HepG2 (cell line): ENCODE measurements around the gene CITED2. TPM values are rescaled to one million over a fixed set of nuclear protein-coding genes. Genes with fewer than 3 reads are reported as not detected.

ENCODE experiments used
- CCDC6 ChIP-seq: sonication (generic); formaldehyde crosslinking; IDR thresholded peaks from 2 replicates; pipeline ENCODE4 v1.8.1; 2022; ENCODE audit warnings: mild to moderate bottlenecking, missing genetic modification reagents, moderate library complexity
- EED ChIP-seq: sonication (generic); formaldehyde crosslinking; IDR thresholded peaks from 2 replicates; pipeline ENCODE4 v1.5.0; 2020; ENCODE audit warnings: mild to moderate bottlenecking, missing genetic modification reagents
- FOSL2 ChIP-seq: sonication (generic); formaldehyde crosslinking; IDR thresholded peaks from 2 replicates; pipeline ENCODE4 v1.4.0; 2020; ENCODE audit warnings: missing genetic modification reagents
- FOXC1 ChIP-seq: sonication (generic); formaldehyde crosslinking; IDR thresholded peaks from 2 replicates; pipeline ENCODE4 v1.8.0; 2022; ENCODE audit warnings: mild to moderate bottlenecking, missing genetic modification reagents, borderline replicate concordance
- HDAC6 ChIP-seq: fragments of 200-600 bp; sonication (generic); IDR thresholded peaks from 2 replicates; pipeline ENCODE4 v1.7.0; 2017; ENCODE audit warnings: mild to moderate bottlenecking, antibody characterized with exemption, low read length, low read depth
- KLF12 ChIP-seq: sonication (generic); formaldehyde crosslinking; IDR thresholded peaks from 2 replicates; pipeline ENCODE4 v1.4.0; 2020; ENCODE audit warnings: missing genetic modification reagents, borderline replicate concordance
- KMT2A ChIP-seq: sonication (generic); formaldehyde crosslinking; IDR thresholded peaks from 2 replicates; pipeline ENCODE4 v1.4.0; 2020; ENCODE audit warnings: missing genetic modification reagents
- MYC ChIP-seq: sonication (generic); formaldehyde crosslinking; IDR thresholded peaks from 2 replicates; pipeline ENCODE4 v1.9.0; 2021; ENCODE audit warnings: missing genetic modification reagents, borderline replicate concordance
- NCOA1 ChIP-seq: sonication (generic); formaldehyde crosslinking; IDR thresholded peaks from 2 replicates; pipeline ENCODE4 v1.9.0; 2021; ENCODE audit warnings: missing genetic modification reagents
- NR2F2 ChIP-seq: IDR thresholded peaks from 2 replicates; pipeline ENCODE4 v1.6.1; 2012; ENCODE audit warnings: low read depth, inconsistent platforms, borderline replicate concordance
- PRMT3 ChIP-seq: sonication (generic); formaldehyde crosslinking; IDR thresholded peaks from 2 replicates; pipeline ENCODE4 v1.8.1; 2022; ENCODE audit warnings: low read depth, mild to moderate bottlenecking, moderate library complexity, missing genetic modification reagents, borderline replicate concordance
- RARA ChIP-seq: IDR thresholded peaks from 2 replicates; pipeline ENCODE4 v1.6.1; 2016; ENCODE audit warnings: missing genetic modification reagents, missing compliant biosample characterization
- REXO4 ChIP-seq: sonication (generic); formaldehyde crosslinking; IDR thresholded peaks from 2 replicates; pipeline ENCODE4 v1.8.0; 2022; ENCODE audit warnings: missing genetic modification reagents, mild to moderate bottlenecking, borderline replicate concordance
- RFX1 ChIP-seq: fragments of 450-650 bp; IDR thresholded peaks from 2 replicates; pipeline ENCODE4 v1.6.1; 2017
- SIN3B ChIP-seq: fragments of 150-350 bp; IDR thresholded peaks from 2 replicates; pipeline ENCODE4 v1.6.1; 2014; ENCODE audit warnings: low read length
- SNRNP70 ChIP-seq: fragments of 200-400 bp; formaldehyde crosslinking; IDR thresholded peaks from 2 replicates; pipeline ENCODE4 v1.6.1; 2017; ENCODE audit warnings: mild to moderate bottlenecking, low read depth, low read length, moderate library complexity
- SRY ChIP-seq: sonication (generic); formaldehyde crosslinking; IDR thresholded peaks from 2 replicates; pipeline ENCODE4 v1.8.0; 2022; ENCODE audit warnings: mild to moderate bottlenecking, missing genetic modification reagents
- U2AF2 ChIP-seq: fragments of 200-400 bp; formaldehyde crosslinking; IDR thresholded peaks from 2 replicates; pipeline ENCODE4 v1.6.1; 2017; ENCODE audit warnings: low read depth, mild to moderate bottlenecking, low read length
- ZFP82 ChIP-seq: sonication (generic); formaldehyde crosslinking; IDR thresholded peaks from 2 replicates; pipeline ENCODE4 v1.5.1; 2020; ENCODE audit warnings: mild to moderate bottlenecking, missing genetic modification reagents, borderline replicate concordance
- ZNF234 ChIP-seq: sonication (generic); formaldehyde crosslinking; conservative IDR thresholded peaks from 2 replicates; pipeline ENCODE4 v1.5.1; 2020; ENCODE audit warnings: mild to moderate bottlenecking, missing genetic modification reagents
- ZNF652 ChIP-seq: IDR thresholded peaks from 2 replicates; pipeline ENCODE4 v1.6.1; 2016; ENCODE audit warnings: low read depth, borderline replicate concordance
- ZNF720 ChIP-seq: sonication (generic); formaldehyde crosslinking; IDR thresholded peaks from 2 replicates; pipeline ENCODE4 v1.4.0; 2020; ENCODE audit warnings: missing genetic modification reagents
- ZNF766 ChIP-seq: sonication (generic); formaldehyde crosslinking; IDR thresholded peaks from 2 replicates; pipeline ENCODE4 v1.5.0; 2020; ENCODE audit warnings: missing genetic modification reagents, borderline replicate concordance
- ZNF816 ChIP-seq: sonication (generic); formaldehyde crosslinking; IDR thresholded peaks from 2 replicates; pipeline ENCODE4 v1.8.0; 2022; ENCODE audit warnings: missing genetic modification reagents, mild to moderate bottlenecking, borderline replicate concordance
- ZSCAN25 ChIP-seq: sonication (generic); formaldehyde crosslinking; IDR thresholded peaks from 2 replicates; pipeline ENCODE4 v1.8.0; 2022; ENCODE audit warnings: mild to moderate bottlenecking, missing genetic modification reagents
- polyA plus RNA-seq, 8 experiments: library from polyadenylated mRNA; depleted of rRNA in 3 of 8; stranded (reverse) in 7 of 8; unstranded in 1 of 8; fragments of >200 nt; fragmentation: Illumina TruSeq in 4 of 8; extraction: Trizol in 4 of 8; gene quantifications; 2 replicates each; pipeline versions ENCODE4 v1.2.1 to v1.2.3, GENCODE V29; 2011 to 2016; ENCODE audit warnings: low read depth in 4 of 8, missing spikeins in 1 of 8, mixed read lengths in 1 of 8; ENCODE audit not compliant: insufficient read depth in 1 of 8
- total RNA-seq, 5 experiments: library from RNA; depleted of rRNA; stranded (reverse); fragments of >200 nt; fragmentation: Illumina TruSeq; extraction: Trizol; gene quantifications; 2 replicates each; pipeline ENCODE4 v1.2.3, GENCODE V29; 2016; ENCODE audit warnings: low read depth in 1 of 5
- TF ChIP-seq, protein P1 (sequence below): sonication (generic); formaldehyde crosslinking; IDR thresholded peaks from 2 replicates; pipeline ENCODE4 v1.4.0; 2020; ENCODE audit warnings: missing genetic modification reagents, borderline replicate concordance
- TF ChIP-seq, protein P2 (sequence below): sonication (generic); formaldehyde crosslinking; IDR thresholded peaks from 2 replicates; pipeline ENCODE4 v1.9.0; 2022; ENCODE audit warnings: low read depth, missing genetic modification reagents
- TF ChIP-seq, protein P3 (sequence below): sonication (generic); formaldehyde crosslinking; IDR thresholded peaks from 2 replicates; pipeline ENCODE4 v1.5.0; 2020; ENCODE audit warnings: missing genetic modification reagents, mild to moderate bottlenecking, borderline replicate concordance

The CITED2 gene
- total and polyA plus RNA-seq, 2 of the 13 experiments (the other 11 are each of a cell fraction or from before 2014, with no cell fraction given), result 17.6 to 57.2 TPM

DNA sequence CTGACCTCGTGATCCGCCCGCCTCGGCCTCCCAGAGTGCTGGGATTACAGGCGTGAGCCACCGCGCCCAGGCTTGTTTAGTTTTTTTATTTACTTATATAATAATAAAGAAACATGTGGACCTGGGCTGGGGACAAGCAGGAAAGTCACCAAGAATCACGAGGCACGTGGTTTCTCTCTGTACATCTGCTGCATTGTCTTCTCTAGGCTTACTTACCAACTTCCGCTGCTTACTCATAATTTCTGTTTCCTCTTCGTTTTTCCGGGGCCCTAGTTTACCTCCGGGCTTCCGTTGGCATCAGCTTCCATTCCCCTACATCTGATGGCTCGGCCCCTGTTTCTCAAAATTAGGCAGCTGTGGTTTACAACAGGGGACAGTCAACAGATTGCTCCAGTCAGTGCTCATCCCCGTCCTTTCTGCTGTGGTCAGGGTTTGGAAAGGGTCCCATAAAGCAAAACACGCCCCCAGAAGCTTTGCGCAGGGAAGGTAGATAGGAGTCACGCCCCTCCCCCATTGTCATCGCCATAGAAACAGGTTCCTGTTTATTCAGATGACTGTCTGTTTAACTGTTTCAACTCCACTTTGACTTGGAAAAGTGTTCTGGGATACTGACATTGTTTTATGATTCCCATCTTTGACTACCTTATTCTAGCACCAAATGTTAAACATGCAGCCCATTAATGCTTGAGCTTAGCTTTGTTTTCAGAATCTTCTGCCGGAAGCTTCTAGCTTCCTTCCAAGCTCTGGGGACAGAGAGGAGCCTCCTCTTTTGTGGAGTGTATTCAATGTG lies 50.7 kb downstream of the CITED2 start (continued):
- no peak for TF ChIP-seq REXO4 (CRISPR knock-in tag)
- TF ChIP-seq RFX1, result peak; percentile 10; the same call in 1 of the 2 replicates
- TF ChIP-seq HDAC6, result no peak
- TF ChIP-seq SNRNP70, result no peak
- TF ChIP-seq KMT2A (CRISPR knock-in tag), result no peak
- TF ChIP-seq, protein P1, sequence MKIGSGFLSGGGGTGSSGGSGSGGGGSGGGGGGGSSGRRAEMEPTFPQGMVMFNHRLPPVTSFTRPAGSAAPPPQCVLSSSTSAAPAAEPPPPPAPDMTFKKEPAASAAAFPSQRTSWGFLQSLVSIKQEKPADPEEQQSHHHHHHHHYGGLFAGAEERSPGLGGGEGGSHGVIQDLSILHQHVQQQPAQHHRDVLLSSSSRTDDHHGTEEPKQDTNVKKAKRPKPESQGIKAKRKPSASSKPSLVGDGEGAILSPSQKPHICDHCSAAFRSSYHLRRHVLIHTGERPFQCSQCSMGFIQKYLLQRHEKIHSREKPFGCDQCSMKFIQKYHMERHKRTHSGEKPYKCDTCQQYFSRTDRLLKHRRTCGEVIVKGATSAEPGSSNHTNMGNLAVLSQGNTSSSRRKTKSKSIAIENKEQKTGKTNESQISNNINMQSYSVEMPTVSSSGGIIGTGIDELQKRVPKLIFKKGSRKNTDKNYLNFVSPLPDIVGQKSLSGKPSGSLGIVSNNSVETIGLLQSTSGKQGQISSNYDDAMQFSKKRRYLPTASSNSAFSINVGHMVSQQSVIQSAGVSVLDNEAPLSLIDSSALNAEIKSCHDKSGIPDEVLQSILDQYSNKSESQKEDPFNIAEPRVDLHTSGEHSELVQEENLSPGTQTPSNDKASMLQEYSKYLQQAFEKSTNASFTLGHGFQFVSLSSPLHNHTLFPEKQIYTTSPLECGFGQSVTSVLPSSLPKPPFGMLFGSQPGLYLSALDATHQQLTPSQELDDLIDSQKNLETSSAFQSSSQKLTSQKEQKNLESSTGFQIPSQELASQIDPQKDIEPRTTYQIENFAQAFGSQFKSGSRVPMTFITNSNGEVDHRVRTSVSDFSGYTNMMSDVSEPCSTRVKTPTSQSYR, result peak; percentile 66
- no peak for TF ChIP-seq ZSCAN25 (CRISPR knock-in tag)
- TF ChIP-seq RARA (CRISPR knock-in tag), result no peak
- TF ChIP-seq NR2F2, result no peak
- no peak for TF ChIP-seq NCOA1
- peak; percentile 41 for TF ChIP-seq FOSL2
- no peak for TF ChIP-seq U2AF2
- no peak for TF ChIP-seq CCDC6 (CRISPR knock-in tag)
- TF ChIP-seq ZFP82 (CRISPR knock-in tag), result no peak
- TF ChIP-seq SIN3B, result no peak
- no peak for TF ChIP-seq SRY (CRISPR knock-in tag)
- TF ChIP-seq ZNF766, result no peak
- no peak for TF ChIP-seq KLF12 (CRISPR knock-in tag)
- TF ChIP-seq ZNF652 (CRISPR knock-in tag), result peak; percentile 92
- TF ChIP-seq FOXC1 (CRISPR knock-in tag), result no peak
- TF ChIP-seq ZNF234 (CRISPR knock-in tag), result no peak
- no peak for TF ChIP-seq PRMT3 (CRISPR knock-in tag)
- no peak for TF ChIP-seq MYC
- TF ChIP-seq, protein P2, sequence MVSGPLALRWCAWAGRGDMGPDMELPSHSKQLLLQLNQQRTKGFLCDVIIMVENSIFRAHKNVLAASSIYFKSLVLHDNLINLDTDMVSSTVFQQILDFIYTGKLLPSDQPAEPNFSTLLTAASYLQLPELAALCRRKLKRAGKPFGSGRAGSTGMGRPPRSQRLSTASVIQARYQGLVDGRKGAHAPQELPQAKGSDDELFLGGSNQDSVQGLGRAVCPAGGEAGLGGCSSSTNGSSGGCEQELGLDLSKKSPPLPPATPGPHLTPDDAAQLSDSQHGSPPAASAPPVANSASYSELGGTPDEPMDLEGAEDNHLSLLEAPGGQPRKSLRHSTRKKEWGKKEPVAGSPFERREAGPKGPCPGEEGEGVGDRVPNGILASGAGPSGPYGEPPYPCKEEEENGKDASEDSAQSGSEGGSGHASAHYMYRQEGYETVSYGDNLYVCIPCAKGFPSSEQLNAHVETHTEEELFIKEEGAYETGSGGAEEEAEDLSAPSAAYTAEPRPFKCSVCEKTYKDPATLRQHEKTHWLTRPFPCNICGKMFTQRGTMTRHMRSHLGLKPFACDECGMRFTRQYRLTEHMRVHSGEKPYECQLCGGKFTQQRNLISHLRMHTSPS, result no peak
- TF ChIP-seq, protein P3, sequence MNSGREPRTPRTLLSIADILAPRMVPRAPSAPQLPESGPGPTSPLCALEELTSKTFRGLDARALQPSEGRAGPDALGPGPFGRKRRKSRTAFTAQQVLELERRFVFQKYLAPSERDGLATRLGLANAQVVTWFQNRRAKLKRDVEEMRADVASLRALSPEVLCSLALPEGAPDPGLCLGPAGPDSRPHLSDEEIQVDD, result no peak
- no peak for TF ChIP-seq ZNF816
- no peak for TF ChIP-seq ZNF720 (CRISPR knock-in tag)
- TF ChIP-seq EED (CRISPR knock-in tag), result no peak
